Neural progenitor cell (in vitro differentiated cells): ENCODE measurements around the gene H6PD.

Experiments
- EZH2 ChIP-seq: fragments of 200-600 bp; sonication (generic); IDR thresholded peaks from 2 replicates; pipeline ENCODE4 v1.6.1; 2017; ENCODE audit warnings: antibody characterized with exemption, mild to moderate bottlenecking, moderate library complexity
- EZH2phosphoT487 ChIP-seq: fragments of 200-600 bp; sonication (generic); IDR thresholded peaks from 2 replicates; pipeline ENCODE4 v1.6.1; 2017; ENCODE audit warnings: antibody characterized with exemption
- TF ChIP-seq, protein P1 (sequence below): fragments of 200-600 bp; sonication (generic); IDR thresholded peaks from 2 replicates; pipeline ENCODE4 v1.5.1; 2017; ENCODE audit warnings: antibody characterized with exemption, mild to moderate bottlenecking

DNA sequence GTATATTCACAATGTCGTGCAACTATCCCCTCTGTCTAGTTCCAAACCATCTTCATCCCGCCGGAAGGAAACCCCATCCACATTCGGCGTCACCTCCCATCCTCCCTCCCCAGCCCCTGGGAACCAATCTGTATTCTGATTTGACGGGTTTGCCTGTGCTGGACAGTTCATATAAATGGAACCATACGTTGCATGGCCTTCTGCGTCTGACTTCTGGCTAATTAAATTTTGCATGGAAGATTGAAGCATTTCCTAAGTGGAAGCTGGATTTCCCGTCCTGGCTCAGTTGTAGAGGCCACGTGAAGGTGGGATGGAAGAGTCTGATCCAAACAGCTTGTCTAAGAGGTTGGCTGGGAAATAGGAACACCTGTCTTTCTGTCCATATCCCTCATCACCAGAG, 72.7 kb downstream of the H6PD start:
- TF ChIP-seq, protein P1, sequence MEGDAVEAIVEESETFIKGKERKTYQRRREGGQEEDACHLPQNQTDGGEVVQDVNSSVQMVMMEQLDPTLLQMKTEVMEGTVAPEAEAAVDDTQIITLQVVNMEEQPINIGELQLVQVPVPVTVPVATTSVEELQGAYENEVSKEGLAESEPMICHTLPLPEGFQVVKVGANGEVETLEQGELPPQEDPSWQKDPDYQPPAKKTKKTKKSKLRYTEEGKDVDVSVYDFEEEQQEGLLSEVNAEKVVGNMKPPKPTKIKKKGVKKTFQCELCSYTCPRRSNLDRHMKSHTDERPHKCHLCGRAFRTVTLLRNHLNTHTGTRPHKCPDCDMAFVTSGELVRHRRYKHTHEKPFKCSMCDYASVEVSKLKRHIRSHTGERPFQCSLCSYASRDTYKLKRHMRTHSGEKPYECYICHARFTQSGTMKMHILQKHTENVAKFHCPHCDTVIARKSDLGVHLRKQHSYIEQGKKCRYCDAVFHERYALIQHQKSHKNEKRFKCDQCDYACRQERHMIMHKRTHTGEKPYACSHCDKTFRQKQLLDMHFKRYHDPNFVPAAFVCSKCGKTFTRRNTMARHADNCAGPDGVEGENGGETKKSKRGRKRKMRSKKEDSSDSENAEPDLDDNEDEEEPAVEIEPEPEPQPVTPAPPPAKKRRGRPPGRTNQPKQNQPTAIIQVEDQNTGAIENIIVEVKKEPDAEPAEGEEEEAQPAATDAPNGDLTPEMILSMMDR, result no peak
- TF ChIP-seq EZH2, result no peak
- TF ChIP-seq EZH2phosphoT487, result no peak
